Measurements from ENCODE around the gene SYNE3. TPM values are rescaled to one million over a fixed set of nuclear protein-coding genes. Genes with fewer than 3 reads are reported as not detected.

The SYNE3 gene
- total and polyA plus RNA-seq, 9 of the 15 experiments (the other 6 are each of a cell fraction or from before 2014, with no cell fraction given): 0.04 to 3.1 (median 0.55) TPM

GRCh38 chr14:95518045-95518751, 1.7 kb upstream of the SYNE3 start:
- Histone ChIP-seq H3K4me3 (no peak overlapping the region), H3K36me3 (ENCODE audit: control insufficient read depth, insufficient read depth, low read length) (no peaks in the 10 kb centered on the region), H3K9ac (ENCODE audit: insufficient read depth in 1 of 2, low read depth in 2 of 2, low read length in 2 of 2) (no peak overlapping the region), H2AFZ (ENCODE audit: low read depth, low read length) (no peak overlapping the region), H3K9me1 (ENCODE audit: control insufficient read depth, insufficient read depth, low read length) (no peaks in the 10 kb centered on the region), H3K4me1 (replicated peaks in 1 of 2; ENCODE audit: control insufficient read depth in 2 of 2, insufficient read depth in 2 of 2, low read length in 2 of 2) (peaks cover 27 to 28% of the 10 kb centered on the region in 2 experiments), H3K4me2 (ENCODE audit: insufficient read depth, low read length) (no peak overlapping the region), H3K27ac (ENCODE audit: extremely low read depth, low read depth, low read length) (no peak overlapping the region), H3K79me2 (ENCODE audit: control insufficient read depth, insufficient read depth, low read length) (no peaks in the 10 kb centered on the region), H4K20me1 (replicated peaks; ENCODE audit: control insufficient read depth, insufficient read depth, low read length) (no peaks in the 10 kb centered on the region), H3K9me3 (replicated peaks; ENCODE audit: control insufficient read depth, insufficient read depth, low read depth, low read length) (no peaks in the 10 kb centered on the region), H3K27me3 (ENCODE audit: control insufficient read depth in 2 of 2, insufficient read depth in 2 of 2, low read length in 2 of 2) (no peaks in the 10 kb centered on the region)
- TF ChIP-seq ERF (CRISPR knock-in tag; IDR thresholded peaks at IDR 0.05): no peak
- no peak for TF ChIP-seq CBFA2T3 (IDR thresholded peaks at IDR 0.05)
- TF ChIP-seq, protein P1, sequence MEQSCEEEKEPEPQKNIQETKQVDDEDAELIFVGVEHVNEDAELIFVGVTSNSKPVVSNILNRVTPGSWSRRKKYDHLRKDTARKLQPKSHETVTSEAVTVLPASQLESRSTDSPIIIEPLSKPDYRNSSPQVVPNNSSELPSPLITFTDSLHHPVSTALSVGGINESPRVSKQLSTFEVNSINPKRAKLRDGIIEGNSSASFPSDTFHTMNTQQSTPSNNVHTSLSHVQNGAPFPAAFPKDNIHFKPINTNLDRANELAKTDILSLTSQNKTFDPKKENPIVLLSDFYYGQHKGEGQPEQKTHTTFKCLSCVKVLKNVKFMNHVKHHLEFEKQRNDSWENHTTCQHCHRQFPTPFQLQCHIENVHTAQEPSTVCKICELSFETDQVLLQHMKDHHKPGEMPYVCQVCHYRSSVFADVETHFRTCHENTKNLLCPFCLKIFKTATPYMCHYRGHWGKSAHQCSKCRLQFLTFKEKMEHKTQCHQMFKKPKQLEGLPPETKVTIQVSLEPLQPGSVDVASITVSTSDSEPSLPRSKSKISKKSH (CRISPR knock-in tag; IDR thresholded peaks at IDR 0.05): no peak
- no peak for TF ChIP-seq ETV6 (IDR thresholded peaks at IDR 0.05; ENCODE audit: borderline replicate concordance in 1 of 2, low read depth in 2 of 2, low read length in 1 of 2)
- no peak for TF ChIP-seq ETV6 (CRISPR knock-in tag; IDR thresholded peaks at IDR 0.05; ENCODE audit: borderline replicate concordance)
- in situ Hi-C loops (cut with MboI) (no loop called here), intact Hi-C loops (cut with micrococcal nuclease) (no loop called here)
- ATAC-seq (no peak), DNase-seq (ENCODE audit: extremely low read depth in 1 of 4, low spot score in 3 of 4) (no peak), FAIRE-seq (no peak)
- ChIA-PET POLR2A (interaction anchor here (0.6 to 1.7 kb wide), 5 partner anchors 9 to 20 kb away, joined by 3 to 5 read pairs (median 4); no protein-coding TSS in a partner anchor), CTCF (ENCODE audit: low intra/inter-chr PET ratio) (no interaction called here)
- BruUV-seq (replicated peaks): no TSS peak
- WGBS (ENCODE audit: insufficient coverage, low coverage, missing lambda C conversion rate): 64% methylated on average over 8 of the region's 8 CpGs
